ENCODE data around the gene RFPL1.
"Not testable (repeated sequence)": the region's sequence is repeated elsewhere in the genome, so short reads cannot be mapped to it uniquely, and the experiment has no call there.

RFPL1 gene

DNA sequence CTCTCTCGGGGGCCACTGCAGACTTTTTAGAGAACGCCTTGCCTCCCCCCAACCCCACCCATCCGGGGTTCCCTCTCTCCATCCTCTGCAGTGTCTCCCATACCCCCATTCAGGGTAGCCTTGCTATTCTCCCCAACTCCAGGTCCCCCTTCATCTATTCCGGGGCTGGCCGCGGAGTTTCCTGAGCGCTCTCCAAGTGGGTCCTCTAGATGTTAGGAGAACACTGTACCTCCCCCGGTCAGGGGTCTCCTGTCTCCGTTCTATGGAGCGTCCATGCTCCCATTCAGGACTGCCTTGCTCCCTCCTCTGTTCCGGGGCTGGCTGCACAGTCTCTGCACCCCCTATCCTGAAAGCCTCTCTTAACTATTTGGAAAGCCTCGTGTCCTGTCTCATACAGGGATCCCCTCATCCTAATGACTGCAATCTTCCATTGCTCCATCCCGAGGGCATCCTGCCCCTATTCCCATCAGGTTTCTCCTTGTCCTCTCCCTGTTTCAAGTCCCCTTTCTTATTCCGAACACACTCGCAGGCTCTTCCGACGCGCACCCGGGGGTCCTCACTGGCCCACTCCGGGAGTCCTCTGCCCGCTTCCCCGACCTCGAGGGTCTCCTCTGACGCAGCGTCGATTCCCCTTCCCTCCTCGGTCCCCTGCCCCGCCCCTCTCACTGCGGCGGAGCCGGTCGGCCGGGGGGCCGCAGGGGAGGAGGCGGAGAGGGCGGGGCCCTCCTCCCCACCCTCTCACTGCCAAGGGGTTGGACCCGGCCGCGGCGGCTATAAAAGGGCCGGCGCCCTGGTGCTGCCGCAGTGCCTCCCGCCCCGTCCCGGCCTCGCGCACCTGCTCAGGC lies 41.3 kb downstream of the RFPL1 start, which contains the start of gene NEFH:
NEFH (plus strand) TSS at position 802 of the 845 bp plus-strand sequence. CDS start 45 bp downstream, outside the sequence.
- peak; percentile 33 for DNase-seq

- DNase-seq = no peak
These were observed 41.8 kb downstream of the RFPL1 start for GRCh38 chr22:29480262-29480511.

DNA sequence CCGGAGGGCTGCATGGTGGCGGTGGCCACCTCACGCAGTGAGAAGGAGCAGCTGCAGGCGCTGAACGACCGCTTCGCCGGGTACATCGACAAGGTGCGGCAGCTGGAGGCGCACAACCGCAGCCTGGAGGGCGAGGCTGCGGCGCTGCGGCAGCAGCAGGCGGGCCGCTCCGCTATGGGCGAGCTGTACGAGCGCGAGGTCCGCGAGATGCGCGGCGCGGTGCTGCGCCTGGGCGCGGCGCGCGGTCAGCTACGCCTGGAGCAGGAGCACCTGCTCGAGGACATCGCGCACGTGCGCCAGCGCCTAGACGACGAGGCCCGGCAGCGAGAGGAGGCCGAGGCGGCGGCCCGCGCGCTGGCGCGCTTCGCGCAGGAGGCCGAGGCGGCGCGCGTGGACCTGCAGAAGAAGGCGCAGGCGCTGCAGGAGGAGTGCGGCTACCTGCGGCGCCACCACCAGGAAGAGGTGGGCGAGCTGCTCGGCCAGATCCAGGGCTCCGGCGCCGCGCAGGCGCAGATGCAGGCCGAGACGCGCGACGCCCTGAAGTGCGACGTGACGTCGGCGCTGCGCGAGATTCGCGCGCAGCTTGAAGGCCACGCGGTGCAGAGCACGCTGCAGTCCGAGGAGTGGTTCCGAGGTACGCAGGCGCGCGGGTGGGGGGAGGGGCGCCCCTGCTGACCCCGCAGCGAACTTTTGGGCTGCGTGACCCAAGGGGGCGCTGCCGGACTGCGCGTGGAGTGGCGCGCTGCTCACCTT lies 42.3 kb downstream of the RFPL1 start:
- peak; percentile 74 for DNase-seq

DNA sequence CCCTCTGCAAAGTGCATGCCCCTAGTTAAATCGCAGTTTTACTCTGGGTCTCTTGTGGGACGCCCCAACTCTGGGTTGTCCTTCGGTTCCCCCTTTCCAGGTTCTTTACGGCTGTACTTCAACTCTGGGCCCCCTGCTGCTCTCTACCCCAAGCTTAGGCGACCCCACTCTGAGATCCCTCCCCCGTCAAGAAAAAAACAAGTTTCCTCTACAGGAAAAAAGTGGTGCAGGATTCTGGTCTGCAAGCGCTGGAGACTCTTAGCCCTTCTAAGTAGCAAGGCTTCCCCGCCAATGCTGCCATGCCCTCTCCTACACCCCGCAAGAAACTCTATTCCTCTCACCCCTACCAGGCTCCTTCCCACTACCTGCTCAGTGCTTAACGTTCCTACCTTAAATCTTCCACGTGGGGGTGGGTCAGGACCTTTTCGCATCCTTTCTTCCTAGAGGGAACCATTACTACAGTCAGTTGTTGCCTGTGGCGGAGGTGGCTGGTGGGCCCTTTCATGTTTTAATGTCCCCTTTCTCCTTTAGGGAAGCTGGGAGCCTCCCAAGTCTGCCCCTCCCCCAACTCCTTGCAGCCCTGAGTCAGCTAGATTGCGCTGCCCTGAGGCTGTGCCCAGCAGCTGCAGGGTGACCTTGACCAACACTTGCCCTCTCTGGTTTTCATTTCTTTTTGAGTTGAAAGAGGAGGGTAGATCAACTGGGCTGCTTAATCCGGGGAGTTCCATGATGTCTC lies 43.0 kb downstream of the RFPL1 start:
- DNase-seq = no peak

DNA sequence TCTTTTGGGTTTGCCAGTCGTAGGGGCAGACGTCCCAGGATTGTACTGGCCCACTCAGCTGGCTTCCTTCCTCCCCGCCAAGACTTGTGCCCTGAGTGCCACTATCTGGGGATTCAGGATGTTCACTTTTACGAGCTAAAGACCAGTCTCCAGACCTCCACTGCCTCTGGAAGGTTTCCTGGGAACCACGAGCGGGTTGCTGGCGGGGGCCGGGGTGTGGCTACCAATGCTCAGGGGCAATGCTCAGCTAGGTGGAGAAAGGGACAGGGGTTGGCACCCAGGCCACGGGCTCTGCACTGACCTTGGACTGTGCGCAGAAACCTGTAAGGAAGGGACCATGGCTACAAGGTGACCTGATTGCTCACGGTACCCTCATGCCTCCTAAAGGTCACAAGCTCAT lies 43.9 kb downstream of the RFPL1 start:
- DNase-seq = no peak

DNA sequence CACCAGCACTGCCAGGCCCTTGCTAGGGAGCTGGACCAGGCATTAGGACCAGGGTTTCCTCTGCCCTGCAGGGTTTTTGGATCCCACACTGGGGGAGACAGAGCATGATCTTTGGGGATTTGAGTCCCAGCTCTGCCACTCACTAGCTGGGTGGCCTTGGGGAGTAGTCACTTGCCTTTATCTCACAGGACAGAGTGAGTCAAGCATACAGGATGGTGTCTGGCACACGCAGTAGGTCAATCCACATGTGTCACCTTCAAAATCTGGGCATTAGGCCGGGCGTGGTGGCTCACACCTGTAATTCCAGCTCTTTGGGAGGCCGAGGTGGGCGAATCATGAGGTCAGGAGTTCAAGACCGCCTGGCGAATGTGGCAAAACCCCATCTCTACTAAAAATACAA lies 44.3 kb downstream of the RFPL1 start:
- no peak for DNase-seq

GRCh38 chr22:29483254-29483653 lies 44.9 kb downstream of the RFPL1 start:
- DNase-seq = no peak

GRCh38 chr22:29484642-29485041 lies 46.3 kb downstream of the RFPL1 start:
- no peak for DNase-seq

DNA sequence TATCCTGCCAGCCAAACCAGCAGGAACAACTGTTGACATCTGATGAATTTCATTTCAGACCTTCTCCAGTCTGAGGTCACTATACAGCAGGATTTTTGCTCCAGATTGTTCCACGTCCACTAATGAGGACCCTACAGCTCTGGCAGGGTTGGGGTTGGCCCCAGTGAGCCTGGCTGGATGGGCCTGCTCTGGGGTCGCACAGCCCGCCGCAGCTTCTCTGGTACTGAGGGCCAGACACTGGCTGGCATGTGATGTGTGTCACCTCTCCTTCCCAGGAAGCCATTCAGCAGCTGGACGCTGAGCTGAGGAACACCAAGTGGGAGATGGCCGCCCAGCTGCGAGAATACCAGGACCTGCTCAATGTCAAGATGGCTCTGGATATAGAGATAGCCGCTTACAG lies 47.1 kb downstream of the RFPL1 start:
- DNase-seq = no peak

GRCh38 chr22:29487426-29487986 lies 49.1 kb downstream of the RFPL1 start:
- DNase-seq = no peak

- DNase-seq = not testable (repeated sequence)
These were observed 50.9 kb downstream of the RFPL1 start for GRCh38 chr22:29489127-29489780.

GRCh38 chr22:29491012-29491411 lies 52.6 kb downstream of the RFPL1 start:
- no peak for DNase-seq

All from hematopoietic multipotent progenitor cell treated with erythropoietin and hydrocortisone succinate and interleukin-3 and kit ligand, for 6 days (in vitro differentiated cells).